Cerebellar nuclear complex (tissue), 1 donor: ENCODE measurements around the gene ARSK.

Source experiments
- DNase-seq, 2 experiments: peaks; one replicate each; lab custom pipeline; 2025; lab: John Stamatoyannopoulos, UW

ARSK gene

GRCh38 chr5:95554647-95555548 lies at the start of gene ARSK, which contains the start of gene SKIC3:
ARSK (plus strand) TSS chr5:95555101; CDS start chr5:95555279, 178 bp downstream.
SKIC3 (minus strand) TSS chr5:95554977; CDS start chr5:95547150, 7,827 bp downstream.
- DNase-seq = peak; percentile 62 to 91

GRCh38 chr5:95508550-95508949 lies 46.4 kb upstream of the ARSK start:
- no peak for DNase-seq

- no peak for DNase-seq
These were observed 43.3 kb upstream of the ARSK start for GRCh38 chr5:95511606-95512005.

GRCh38 chr5:95518417-95518816 lies 36.5 kb upstream of the ARSK start:
- no peak for DNase-seq

- DNase-seq = peak in 1 of 2 experiments; percentile 50
These were observed 35.8 kb upstream of the ARSK start for GRCh38 chr5:95519151-95519550.

GRCh38 chr5:95519681-95520080 lies 35.2 kb upstream of the ARSK start:
- no peak for DNase-seq

- no peak for DNase-seq
These were observed 34.7 kb upstream of the ARSK start for GRCh38 chr5:95520206-95520605.

GRCh38 chr5:95524423-95524822 lies 30.5 kb upstream of the ARSK start:
- DNase-seq = no peak

GRCh38 chr5:95526871-95527270 lies 28.0 kb upstream of the ARSK start:
- DNase-seq = no peak

GRCh38 chr5:95528565-95528964 lies 26.3 kb upstream of the ARSK start:
- DNase-seq = no peak

- no peak for DNase-seq
These were observed 24.5 kb upstream of the ARSK start for GRCh38 chr5:95530416-95530815.

GRCh38 chr5:95531491-95531890 lies 23.4 kb upstream of the ARSK start:
- DNase-seq = no peak

- no peak for DNase-seq
These were observed 22.5 kb upstream of the ARSK start for GRCh38 chr5:95532415-95532814.

- DNase-seq = no peak
These were observed 21.8 kb upstream of the ARSK start for GRCh38 chr5:95533106-95533505.

- no peak for DNase-seq
These were observed 21.1 kb upstream of the ARSK start for GRCh38 chr5:95533761-95534160.

GRCh38 chr5:95537501-95537900 lies 17.4 kb upstream of the ARSK start:
- no peak for DNase-seq

GRCh38 chr5:95543017-95543705 lies 11.7 kb upstream of the ARSK start:
- no peak for DNase-seq

- no peak for DNase-seq
These were observed 5.9 kb upstream of the ARSK start for GRCh38 chr5:95549030-95549429.

GRCh38 chr5:95554331-95554646 lies 612 bp upstream of the ARSK start:
- no peak for DNase-seq

- DNase-seq = no peak
These were observed 652 bp downstream of the ARSK start for GRCh38 chr5:95555553-95555952.

- DNase-seq = no peak
These were observed 2.9 kb downstream of the ARSK start for GRCh38 chr5:95557841-95558240.

- no peak for DNase-seq
These were observed 7.4 kb downstream of the ARSK start for GRCh38 chr5:95562282-95562681.

- DNase-seq = no peak
These were observed 8.5 kb downstream of the ARSK start for GRCh38 chr5:95563367-95563766.
